Calu3 (cell line): ENCODE measurements around the gene HNRNPLL. TPM values are rescaled to one million over a fixed set of nuclear protein-coding genes. Genes with fewer than 3 reads are reported as not detected.

Experiments
- BruUV-seq: library from RNA; stranded (reverse); fragments of 400-500 nt; replicated peaks from 2 replicates; lab custom pipeline; 2021; lab: Mats Ljungman, UMichigan
- CTCF ChIA-PET: fragments of 300-600 bp; sonication (Branson Sonifier 250); formaldehyde crosslinking; loops from one replicate; lab custom pipeline; 2022; ENCODE audit warnings: antibody characterized with exemption; lab: Charles Lee
- DNase-seq: peaks from one replicate; pipeline ENCODE4 v3.0.0; 2022
- H3K27ac Mint-ChIP-seq: one replicate; pipeline ENCODE4 v1.8.0; 2022; ENCODE audit warnings: mixed read lengths; ENCODE audit not compliant: unreplicated experiment
- H3K27me3 Mint-ChIP-seq: one replicate; pipeline ENCODE4 v1.8.0; 2022; ENCODE audit warnings: mixed read lengths; ENCODE audit not compliant: unreplicated experiment
- H3K36me3 Mint-ChIP-seq: one replicate; pipeline ENCODE4 v1.8.0; 2022; ENCODE audit warnings: mild to moderate bottlenecking, moderate library complexity, mixed read lengths; ENCODE audit not compliant: insufficient read depth, unreplicated experiment
- H3K4me1 Mint-ChIP-seq: one replicate; pipeline ENCODE4 v1.8.0; 2022; ENCODE audit warnings: mild to moderate bottlenecking, low read depth, mixed read lengths; ENCODE audit not compliant: unreplicated experiment
- H3K4me3 Mint-ChIP-seq: one replicate; pipeline ENCODE4 v1.8.0; 2022; ENCODE audit warnings: mild to moderate bottlenecking, low read depth, moderate library complexity, mixed read lengths; ENCODE audit not compliant: unreplicated experiment
- H3K9me3 Mint-ChIP-seq: one replicate; pipeline ENCODE4 v1.8.0; 2022; ENCODE audit warnings: low read depth, mixed read lengths; ENCODE audit not compliant: unreplicated experiment
- CTCF ChIP-seq: fragments of 200-600 bp; IDR thresholded peaks from one replicate; pipeline ENCODE4 v1.8.0; 2022; ENCODE audit warnings: antibody characterized with exemption; ENCODE audit not compliant: unreplicated experiment
- intact Hi-C: fragments of 100-400 bp; cut with micrococcal nuclease; formaldehyde crosslinking; loops from one replicate; pipeline ENCODE4 v1.10.0; 2022; ENCODE audit not compliant: unreplicated experiment
- total RNA-seq: library from RNA; stranded (reverse); gene quantifications from 2 replicates; pipeline ENCODE4 v1.2.3, GENCODE V29; 2022

The HNRNPLL gene
- total RNA-seq, 1 experiment from 2014 or later: 47.6 TPM

GRCh38 chr2:38532366-38532765, 70.4 kb downstream of the HNRNPLL start:
- DNase-seq: no peak
- Mint-ChIP-seq H3K4me1 (no peaks in the 10 kb centered on the region), H3K36me3 (peaks cover 8% of the 10 kb centered on the region), H3K9me3 (no peaks in the 10 kb centered on the region), H3K4me3 (no peak overlapping the region), H3K27ac (no peak overlapping the region), H3K27me3 (peaks cover 13% of the 10 kb centered on the region)
- TF ChIP-seq CTCF: no peak
- intact Hi-C loops: no loop called here
- no TSS peak for BruUV-seq
- CTCF ChIA-PET: interaction anchor here (0.6 kb wide), 1 partner anchor 543 kb away, joined by 4 read pairs; no protein-coding TSS in a partner anchor

GRCh38 chr2:38529208-38529607, 73.5 kb downstream of the HNRNPLL start:
- Mint-ChIP-seq H3K4me1 (no peaks in the 10 kb centered on the region), H3K27me3 (peaks cover 13% of the 10 kb centered on the region), H3K27ac (no peak overlapping the region), H3K9me3 (no peaks in the 10 kb centered on the region), H3K4me3 (no peak overlapping the region), H3K36me3 (no peaks in the 10 kb centered on the region)
- no peak for DNase-seq
- CTCF ChIA-PET: interaction anchor here (0.6 kb wide), 1 partner anchor 169 kb away, joined by 3 read pairs; no protein-coding TSS in a partner anchor
- TF ChIP-seq CTCF: no peak
- no TSS peak for BruUV-seq
- intact Hi-C loops: no loop called here

GRCh38 chr2:38528534-38528933, 74.2 kb downstream of the HNRNPLL start:
- Mint-ChIP-seq H3K27me3 (peaks cover 10% of the 10 kb centered on the region), H3K36me3 (no peaks in the 10 kb centered on the region), H3K9me3 (no peaks in the 10 kb centered on the region), H3K4me1 (no peaks in the 10 kb centered on the region), H3K4me3 (peak overlapping the region; percentile 59), H3K27ac (no peak overlapping the region)
- BruUV-seq: no TSS peak
- CTCF ChIA-PET: interaction anchor here (0.5 to 1.2 kb wide), 3 partner anchors 185 to 918 kb away, joined by 3 to 4 read pairs (median 3); no protein-coding TSS in a partner anchor
- no peak for TF ChIP-seq CTCF
- DNase-seq: no peak
- intact Hi-C loops: no loop called here

GRCh38 chr2:38528008-38528442, 74.7 kb downstream of the HNRNPLL start:
- BruUV-seq: no TSS peak
- Mint-ChIP-seq H3K27ac (no peak overlapping the region), H3K9me3 (no peaks in the 10 kb centered on the region), H3K4me3 (peak overlapping the region; percentile 59), H3K27me3 (peaks cover 5% of the 10 kb centered on the region), H3K4me1 (no peaks in the 10 kb centered on the region), H3K36me3 (no peaks in the 10 kb centered on the region)
- no peak for TF ChIP-seq CTCF
- DNase-seq: peak; percentile 51
- intact Hi-C loops: no loop called here
- CTCF ChIA-PET: interaction anchor here (0.5 to 1.2 kb wide), 2 partner anchors 184 to 254 kb away, joined by 3 to 4 read pairs; no protein-coding TSS in a partner anchor
